Hepatocyte (in vitro differentiated cells): ENCODE measurements around the gene PRPS1L1. TPM values are rescaled to one million over a fixed set of nuclear protein-coding genes. Genes with fewer than 3 reads are reported as not detected.
A peak's percentile ranks its signal among the peaks of the same experiment; 100 is the strongest.

Experiments used
- DNase-seq: peaks from one replicate; pipeline ENCODE4 v3.0.0-alpha.2; 2016; ENCODE audit warnings: low spot score
- H2AFZ ChIP-seq: fragments of 200-600 bp; sonication (generic); 2 replicates; pipeline ENCODE4 v1.6.0; 2016; ENCODE audit warnings: antibody characterized with exemption, mild to moderate bottlenecking
- H3K27ac ChIP-seq: fragments of 200-600 bp; sonication (generic); 2 replicates; pipeline ENCODE4 v1.5.1; 2016; ENCODE audit warnings: mild to moderate bottlenecking
- H3K27me3 ChIP-seq: fragments of 200-600 bp; sonication (generic); 2 replicates; pipeline ENCODE4 v1.6.1; 2016
- H3K36me3 ChIP-seq: fragments of 200-600 bp; sonication (generic); replicated peaks from 2 replicates; pipeline ENCODE4 v1.5.1; 2016; ENCODE audit warnings: low read depth; ENCODE audit not compliant: insufficient read depth
- H3K4me1 ChIP-seq: fragments of 200-600 bp; sonication (generic); 2 replicates; pipeline ENCODE4 v1.5.1; 2016; ENCODE audit warnings: mild to moderate bottlenecking, moderate library complexity; ENCODE audit not compliant: insufficient read depth
- H3K4me2 ChIP-seq: fragments of 200-600 bp; sonication (generic); 2 replicates; pipeline ENCODE4 v1.6.0; 2016
- H3K4me3 ChIP-seq: fragments of 200-600 bp; sonication (generic); 2 replicates; pipeline ENCODE4 v1.5.1; 2016; ENCODE audit warnings: mild to moderate bottlenecking
- H3K79me2 ChIP-seq: fragments of 200-600 bp; sonication (generic); 2 replicates; pipeline ENCODE4 v1.6.0; 2017; ENCODE audit warnings: mild to moderate bottlenecking
- H3K9me2 ChIP-seq: fragments of 200-600 bp; sonication (generic); replicated peaks from 2 replicates; pipeline ENCODE4 v1.6.0; 2017; ENCODE audit warnings: mild to moderate bottlenecking; ENCODE audit not compliant: insufficient read depth
- H3K9me3 ChIP-seq: fragments of 200-600 bp; sonication (generic); 2 replicates; pipeline ENCODE4 v1.5.1; 2016; ENCODE audit warnings: low read depth, mild to moderate bottlenecking
- H4K20me1 ChIP-seq: fragments of 200-600 bp; sonication (generic); 2 replicates; pipeline ENCODE4 v1.6.0; 2016; ENCODE audit warnings: mild to moderate bottlenecking; ENCODE audit not compliant: insufficient read depth, poor library complexity, severe bottlenecking
- CTCF ChIP-seq: fragments of 200-600 bp; sonication (generic); IDR thresholded peaks from 2 replicates; pipeline ENCODE4 v1.5.1; 2016; ENCODE audit warnings: antibody characterized with exemption, mild to moderate bottlenecking; ENCODE audit not compliant: poor library complexity
- EZH2 ChIP-seq: fragments of 200-600 bp; sonication (generic); IDR thresholded peaks from 2 replicates; pipeline ENCODE4 v1.6.1; 2016; ENCODE audit warnings: antibody characterized with exemption, mild to moderate bottlenecking, borderline replicate concordance
- EZH2phosphoT487 ChIP-seq: fragments of 200-600 bp; sonication (generic); IDR thresholded peaks from one replicate; pipeline ENCODE4 v1.6.1; 2018; ENCODE audit warnings: antibody characterized with exemption, mild to moderate bottlenecking, low read depth, moderate library complexity; ENCODE audit not compliant: unreplicated experiment, severe bottlenecking
- WGBS: methylation state at CpG from one replicate; pipeline ENCODE4 v1.1.6; 2016; ENCODE audit warnings: low lambda C conversion rate; ENCODE audit errors: missing lambda C conversion rate; 5-methylcytosine and 5-hydroxymethylcytosine counted together
- polyA plus RNA-seq: library from polyadenylated mRNA; unstranded; fragments of >200 nt; fragmentation: Nextera tagmentation; extraction: Ambion mirVana; gene quantifications from 2 replicates; pipeline ENCODE4 v1.2.1, GENCODE V29; 2016
- total RNA-seq: library from RNA; depleted of rRNA; stranded (reverse); fragments of >200 nt; gene quantifications from 2 replicates; pipeline ENCODE4 v1.2.3, GENCODE V29; 2014

Gene PRPS1L1
- total and polyA plus RNA-seq, 2 experiments from 2014 or later, result not detected

- no peaks in the 10 kb centered on the region for H3K27me3 ChIP-seq
- H3K4me1 ChIP-seq, result peaks cover 3% of the 10 kb centered on the region
- H3K9me3 ChIP-seq, result no peaks in the 10 kb centered on the region
- H4K20me1 ChIP-seq, result no peaks in the 10 kb centered on the region
- no peak overlapping the region for H2AFZ ChIP-seq
- no peaks in the 10 kb centered on the region for H3K9me2 ChIP-seq
- no peak for TF ChIP-seq EZH2
- no peak for TF ChIP-seq EZH2phosphoT487
- no peak for TF ChIP-seq CTCF
- no peaks in the 10 kb centered on the region for H3K79me2 ChIP-seq
- WGBS, result 83% methylated on average over 5 of the region's 5 CpGs
- H3K4me3 ChIP-seq, result no peak overlapping the region
- DNase-seq, result no peak
- no peak overlapping the region for H3K4me2 ChIP-seq
- no peaks in the 10 kb centered on the region for H3K36me3 ChIP-seq
- peak overlapping the region; percentile 77 for H3K27ac ChIP-seq
Observed at GRCh38 chr7:18018296-18019215, 9.1 kb downstream of the PRPS1L1 start.

- H3K27ac ChIP-seq, result no peak overlapping the region
- 91% methylated on average over 9 of the region's 9 CpGs for WGBS
- H3K27me3 ChIP-seq, result no peaks in the 10 kb centered on the region
- no peaks in the 10 kb centered on the region for H3K9me2 ChIP-seq
- peaks cover 3% of the 10 kb centered on the region for H3K4me1 ChIP-seq
- H3K4me2 ChIP-seq, result no peak overlapping the region
- no peak overlapping the region for H3K4me3 ChIP-seq
- H3K79me2 ChIP-seq, result no peaks in the 10 kb centered on the region
- H4K20me1 ChIP-seq, result no peaks in the 10 kb centered on the region
- H2AFZ ChIP-seq, result no peak overlapping the region
- H3K9me3 ChIP-seq, result no peaks in the 10 kb centered on the region
- no peak for DNase-seq
- no peak for TF ChIP-seq EZH2phosphoT487
- TF ChIP-seq EZH2, result no peak
- no peak for TF ChIP-seq CTCF
- no peaks in the 10 kb centered on the region for H3K36me3 ChIP-seq
Observed at GRCh38 chr7:18016547-18017444, 10.8 kb downstream of the PRPS1L1 start.

- TF ChIP-seq EZH2phosphoT487 (no peak), EZH2 (no peak), CTCF (no peak)
- H3K27me3 ChIP-seq, result no peaks in the 10 kb centered on the region
- H3K9me3 ChIP-seq, result no peaks in the 10 kb centered on the region
- H2AFZ ChIP-seq, result no peak overlapping the region
- DNase-seq, result no peak
- H3K79me2 ChIP-seq, result no peaks in the 10 kb centered on the region
- no peaks in the 10 kb centered on the region for H4K20me1 ChIP-seq
- H3K4me2 ChIP-seq, result no peak overlapping the region
- H3K27ac ChIP-seq, result peak overlapping the region; percentile 63
- no peak overlapping the region for H3K4me3 ChIP-seq
- no peaks in the 10 kb centered on the region for H3K4me1 ChIP-seq
- H3K36me3 ChIP-seq, result no peaks in the 10 kb centered on the region
- no peaks in the 10 kb centered on the region for H3K9me2 ChIP-seq
Observed at GRCh38 chr7:18013936-18014335, 13.7 kb downstream of the PRPS1L1 start.
